Adrenal gland (tissue), 12 donors: ENCODE results near the gene IMP4. TPM values are rescaled to one million over a fixed set of nuclear protein-coding genes. Genes with fewer than 3 reads are reported as not detected.

Experiments used
- DNase-seq, 7 donors: peaks; one replicate each; pipeline ENCODE4 v3.0.0-alpha.2; 2019 to 2020
- H3K27ac ChIP-seq, 5 donors: fragments of 200-600 bp; sonication (generic) in 4 of 5; 1 replicate in 3 of 5; 2 replicates in 2 of 5; pipeline versions ENCODE4 v1.5.1 to v1.8.0; 2016 to 2020; ENCODE audit warnings: mild to moderate bottlenecking in 1 of 5
- H3K27me3 ChIP-seq: fragments of 200-600 bp; 2 replicates; pipeline ENCODE4 v1.8.0; 2021
- H3K36me3 ChIP-seq, 2 donors: fragments of 200-600 bp; replicated peaks in 1 of 2; 1 replicate in 1 of 2; 2 replicates in 1 of 2; pipeline versions ENCODE4 v1.5.1 to v1.8.0; 2018 to 2022
- H3K4me1 ChIP-seq, 2 donors: fragments of 200-600 bp; replicated peaks in 1 of 2; 1 replicate in 1 of 2; 2 replicates in 1 of 2; pipeline versions ENCODE4 v1.5.1 to v1.8.0; 2018 to 2021
- H3K4me3 ChIP-seq, 4 donors: fragments of 200-600 bp; sonication (generic) in 3 of 4; one replicate each; pipeline ENCODE4 v1.5.1; 2016 to 2018
- H3K9me3 ChIP-seq, 3 donors: fragments of 200-600 bp; sonication (generic) in 1 of 3; replicated peaks in 1 of 3; 1 replicate in 2 of 3; 2 replicates in 1 of 3; pipeline versions ENCODE4 v1.5.1 to v1.8.0; 2016 to 2021
- POLR2A ChIP-seq, 2 donors: fragments of 450-650 bp; IDR thresholded peaks; one replicate each; pipeline ENCODE4 v1.6.1; 2017; ENCODE audit warnings: antibody characterized with exemption in 2 of 2, mild to moderate bottlenecking in 2 of 2, moderate library complexity in 1 of 2
- WGBS, 4 donors: extraction: QIAGEN DNeasy Blood & Tissue Kit in 2 of 4; methylation state at CpG; one replicate each; pipeline versions ENCODE4 v1.1.5 to v1.1.7; 2013 to 2017; 5-methylcytosine and 5-hydroxymethylcytosine counted together
- intact Hi-C, 2 donors: fragments of 100-400 bp; cut with DNase I; formaldehyde crosslinking; loops; one replicate each; pipeline versions ENCODE4 v1.14.1 to v1.15.0; 2022 to 2023
- polyA plus RNA-seq, 3 donors: library from polyadenylated mRNA; stranded (reverse); fragments of 200-250 nt in 2 of 3; fragments of 350-450 nt in 1 of 3; fragmentation: Illumina TruSeq in 1 of 3; extraction: RNeasy Lipid Tissue Mini Kit (QIAGEN cat#74804) in 1 of 3; gene quantifications; one replicate each; pipeline ENCODE4 v1.2.3, GENCODE V29; 2013 to 2014
- total RNA-seq, 9 donors: library from RNA; depleted of rRNA in 4 of 9; stranded (reverse); fragments of >200 nt in 4 of 9; fragments of 120-200 nt in 1 of 9; fragmentation: NEBNext Ultra II Directional in 1 of 9; extraction: Animal tissue kit (Norgen Biotek cat#: 25700) in 1 of 9; gene quantifications; one replicate each; pipeline versions ENCODE4 v1.1.0 to v1.2.4, GENCODE V29; 2013 to 2023
- TF ChIP-seq, protein P1 (sequence below), 6 experiments: fragments of 450-650 bp in 4 of 6; fragments of 200-600 bp in 2 of 6; sonication (generic) in 1 of 6; IDR thresholded peaks; 1 replicate in 5 of 6; 2 replicates in 1 of 6; pipeline versions ENCODE4 v1.5.1 to v1.8.0; 2016 to 2021; ENCODE audit warnings: antibody characterized with exemption in 6 of 6, mild to moderate bottlenecking in 2 of 6, moderate library complexity in 1 of 6
- donor health status: healthy with polysubstance abuse.
- donor health status: Bipolar disorder and iron deficiency.
- donor health status: DM: yes; HTN: yes; CAD: no.
- donor health status: DM: no; HTN: no; CAD: no.
- donor health status: DM: no; HTN: no; CAD: no.
- donor health status: DM: yes; HTN: yes; CAD: no.

Gene IMP4
- total and polyA plus RNA-seq, 12 donors = 55.8 to 141 (median 85.9) TPM

DNA sequence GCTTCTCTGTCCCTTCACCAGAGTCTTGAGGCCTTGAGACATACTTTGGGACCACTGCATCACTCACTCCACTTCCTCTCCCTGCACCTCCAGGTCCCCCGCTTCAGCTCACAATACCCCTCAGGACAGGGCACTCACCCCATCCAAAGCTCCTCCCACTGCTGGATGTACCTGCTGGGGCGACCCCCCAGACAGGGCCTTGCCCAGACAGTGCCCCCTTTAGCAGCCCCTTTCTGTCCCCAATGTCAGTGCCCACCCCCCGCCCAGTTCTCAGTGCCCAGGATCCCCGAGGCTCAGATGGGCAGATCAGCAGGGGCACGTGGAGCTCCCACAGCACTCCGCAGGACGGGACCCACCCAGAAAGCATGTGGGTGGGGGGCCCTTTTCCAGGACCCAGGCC is 23.8 kb upstream of the IMP4 start:
- 79 to 100% (median 86%) methylated on average over 1 to 7 of the region's 7 CpGs for WGBS, 4 donors
- no peaks in the 10 kb centered on the region for H3K4me1 ChIP-seq
- H3K4me3 ChIP-seq = no peak overlapping the region
- intact Hi-C loops = no loop called here
- TF ChIP-seq POLR2A (IDR thresholded peaks at IDR 0.05) = no peak
- TF ChIP-seq, protein P1, sequence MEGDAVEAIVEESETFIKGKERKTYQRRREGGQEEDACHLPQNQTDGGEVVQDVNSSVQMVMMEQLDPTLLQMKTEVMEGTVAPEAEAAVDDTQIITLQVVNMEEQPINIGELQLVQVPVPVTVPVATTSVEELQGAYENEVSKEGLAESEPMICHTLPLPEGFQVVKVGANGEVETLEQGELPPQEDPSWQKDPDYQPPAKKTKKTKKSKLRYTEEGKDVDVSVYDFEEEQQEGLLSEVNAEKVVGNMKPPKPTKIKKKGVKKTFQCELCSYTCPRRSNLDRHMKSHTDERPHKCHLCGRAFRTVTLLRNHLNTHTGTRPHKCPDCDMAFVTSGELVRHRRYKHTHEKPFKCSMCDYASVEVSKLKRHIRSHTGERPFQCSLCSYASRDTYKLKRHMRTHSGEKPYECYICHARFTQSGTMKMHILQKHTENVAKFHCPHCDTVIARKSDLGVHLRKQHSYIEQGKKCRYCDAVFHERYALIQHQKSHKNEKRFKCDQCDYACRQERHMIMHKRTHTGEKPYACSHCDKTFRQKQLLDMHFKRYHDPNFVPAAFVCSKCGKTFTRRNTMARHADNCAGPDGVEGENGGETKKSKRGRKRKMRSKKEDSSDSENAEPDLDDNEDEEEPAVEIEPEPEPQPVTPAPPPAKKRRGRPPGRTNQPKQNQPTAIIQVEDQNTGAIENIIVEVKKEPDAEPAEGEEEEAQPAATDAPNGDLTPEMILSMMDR (IDR thresholded peaks at IDR 0.05) = no peak
- H3K36me3 ChIP-seq = no peaks in the 10 kb centered on the region
- no peak overlapping the region for H3K27ac ChIP-seq
- H3K27me3 ChIP-seq = peaks cover 2% of the 10 kb centered on the region
- no peaks in the 10 kb centered on the region for H3K9me3 ChIP-seq
- no peak for DNase-seq

DNA sequence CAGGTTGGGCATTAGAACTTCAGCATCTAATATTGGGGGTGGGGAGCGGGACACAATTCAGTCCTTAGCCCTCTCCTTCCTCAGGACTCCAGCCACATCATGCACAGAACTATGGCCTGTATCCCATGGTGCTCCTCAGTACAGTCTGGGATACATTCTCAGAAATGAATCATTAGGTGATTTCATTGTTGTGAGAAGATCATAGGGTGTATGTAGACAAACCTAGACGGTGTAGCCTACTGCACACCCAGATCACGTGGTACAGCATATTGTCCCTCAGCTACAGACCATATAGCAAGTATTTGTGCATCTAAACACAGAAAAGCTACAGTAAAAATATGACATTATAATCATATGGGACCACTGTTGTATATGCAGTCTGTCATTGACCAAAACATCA is 23.2 kb upstream of the IMP4 start:
- intact Hi-C loops = no loop called here
- Histone ChIP-seq H3K36me3 (no peaks in the 10 kb centered on the region), H3K9me3 (no peaks in the 10 kb centered on the region), H3K27me3 (peaks cover 8% of the 10 kb centered on the region), H3K27ac (no peak overlapping the region), H3K4me1 (no peaks in the 10 kb centered on the region), H3K4me3 (no peak overlapping the region)
- no peak for DNase-seq
- TF ChIP-seq POLR2A (IDR thresholded peaks at IDR 0.05) = no peak
- TF ChIP-seq, protein P1 (IDR thresholded peaks at IDR 0.05) = no peak
- WGBS, 4 donors = 84 to 91% (median 86%) methylated on average over 3 of the region's 3 CpGs

- no peak for DNase-seq
- no peaks in the 10 kb centered on the region for H3K36me3 ChIP-seq
- intact Hi-C loops = no loop called here
- no peak overlapping the region for H3K4me3 ChIP-seq
- WGBS, 4 donors = 75 to 82% (median 78%) methylated on average over 19 to 43 of the region's 43 CpGs
- no peaks in the 10 kb centered on the region for H3K9me3 ChIP-seq
- H3K27ac ChIP-seq = no peak overlapping the region
- H3K4me1 ChIP-seq = no peaks in the 10 kb centered on the region
- no peak for TF ChIP-seq POLR2A (IDR thresholded peaks at IDR 0.05)
- H3K27me3 ChIP-seq = peaks cover 14% of the 10 kb centered on the region
Observed at GRCh38 chr2:130327703-130328527, 14.8 kb upstream of the IMP4 start.

GRCh38 chr2:130328710-130329109 is 14.0 kb upstream of the IMP4 start:
- Histone ChIP-seq H3K9me3 (no peaks in the 10 kb centered on the region), H3K4me3 (no peak overlapping the region), H3K36me3 (no peaks in the 10 kb centered on the region), H3K27ac (no peak overlapping the region), H3K4me1 (no peaks in the 10 kb centered on the region), H3K27me3 (peaks cover 14% of the 10 kb centered on the region)
- 37 to 57% (median 52%) methylated on average over 2 of the region's 2 CpGs for WGBS, 4 donors
- TF ChIP-seq, protein P1 (IDR thresholded peaks at IDR 0.05) = no peak
- TF ChIP-seq POLR2A (IDR thresholded peaks at IDR 0.05) = no peak
- DNase-seq = no peak
- intact Hi-C loops = no loop called here
